Fibroblast of the aortic adventitia (primary cell): ENCODE data around the gene EEF1A2. TPM values are rescaled to one million over a fixed set of nuclear protein-coding genes. Genes with fewer than 3 reads are reported as not detected.

ENCODE experiments used
- DNase-seq: peaks from one replicate; pipeline ENCODE4 v3.0.0-alpha.2; 2010; ENCODE audit warnings: low read depth
- H3K4me3 ChIP-seq: 2 replicates; pipeline ENCODE4 v1.5.1; 2011; ENCODE audit warnings: low read depth, mild to moderate bottlenecking, control low read depth, low read length, moderate library complexity
- total RNA-seq: library from RNA; depleted of rRNA; stranded (reverse); fragments of >200 nt; gene quantifications from 2 replicates; pipeline ENCODE4 v1.2.3, GENCODE V29; 2012; ENCODE audit warnings: low replicate concordance
- TF ChIP-seq, protein P1 (sequence below): IDR thresholded peaks from 2 replicates; pipeline ENCODE4 v1.5.1; 2011; ENCODE audit warnings: mild to moderate bottlenecking, low read length, control low read depth, inconsistent platforms; ENCODE audit not compliant: insufficient read depth

Gene EEF1A2
- total RNA-seq, 1 donor: 0.18 TPM

DNA sequence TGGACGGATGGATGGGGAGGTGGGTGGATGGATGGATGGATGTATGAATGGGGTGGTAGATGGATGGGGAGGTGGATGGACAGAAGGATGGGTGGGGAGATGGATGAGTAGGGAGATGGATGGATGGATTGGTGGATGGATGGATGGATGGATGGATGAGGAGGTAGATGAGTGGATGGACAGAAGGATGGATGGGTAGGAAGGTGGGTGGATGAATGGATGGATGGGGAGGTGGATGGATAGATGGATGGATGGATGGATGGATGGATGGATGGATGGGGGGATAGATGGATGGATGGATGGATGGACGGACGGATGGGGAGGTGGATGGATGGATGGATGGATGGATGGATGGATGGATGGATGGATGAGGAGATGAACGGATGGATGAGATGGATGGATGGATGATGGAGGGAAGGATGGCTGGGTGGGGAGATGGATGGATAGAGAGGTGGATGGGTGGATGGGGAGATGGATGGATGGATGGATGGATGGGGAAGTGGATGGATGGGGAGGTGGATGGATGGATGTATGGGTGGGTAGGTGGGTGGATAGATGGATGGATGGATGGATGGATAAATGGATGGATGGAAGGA, 7.2 kb downstream of the EEF1A2 start:
- TF ChIP-seq, protein P1, sequence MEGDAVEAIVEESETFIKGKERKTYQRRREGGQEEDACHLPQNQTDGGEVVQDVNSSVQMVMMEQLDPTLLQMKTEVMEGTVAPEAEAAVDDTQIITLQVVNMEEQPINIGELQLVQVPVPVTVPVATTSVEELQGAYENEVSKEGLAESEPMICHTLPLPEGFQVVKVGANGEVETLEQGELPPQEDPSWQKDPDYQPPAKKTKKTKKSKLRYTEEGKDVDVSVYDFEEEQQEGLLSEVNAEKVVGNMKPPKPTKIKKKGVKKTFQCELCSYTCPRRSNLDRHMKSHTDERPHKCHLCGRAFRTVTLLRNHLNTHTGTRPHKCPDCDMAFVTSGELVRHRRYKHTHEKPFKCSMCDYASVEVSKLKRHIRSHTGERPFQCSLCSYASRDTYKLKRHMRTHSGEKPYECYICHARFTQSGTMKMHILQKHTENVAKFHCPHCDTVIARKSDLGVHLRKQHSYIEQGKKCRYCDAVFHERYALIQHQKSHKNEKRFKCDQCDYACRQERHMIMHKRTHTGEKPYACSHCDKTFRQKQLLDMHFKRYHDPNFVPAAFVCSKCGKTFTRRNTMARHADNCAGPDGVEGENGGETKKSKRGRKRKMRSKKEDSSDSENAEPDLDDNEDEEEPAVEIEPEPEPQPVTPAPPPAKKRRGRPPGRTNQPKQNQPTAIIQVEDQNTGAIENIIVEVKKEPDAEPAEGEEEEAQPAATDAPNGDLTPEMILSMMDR: no peak
- H3K4me3 ChIP-seq: no peak overlapping the region
- DNase-seq: no peak

DNA sequence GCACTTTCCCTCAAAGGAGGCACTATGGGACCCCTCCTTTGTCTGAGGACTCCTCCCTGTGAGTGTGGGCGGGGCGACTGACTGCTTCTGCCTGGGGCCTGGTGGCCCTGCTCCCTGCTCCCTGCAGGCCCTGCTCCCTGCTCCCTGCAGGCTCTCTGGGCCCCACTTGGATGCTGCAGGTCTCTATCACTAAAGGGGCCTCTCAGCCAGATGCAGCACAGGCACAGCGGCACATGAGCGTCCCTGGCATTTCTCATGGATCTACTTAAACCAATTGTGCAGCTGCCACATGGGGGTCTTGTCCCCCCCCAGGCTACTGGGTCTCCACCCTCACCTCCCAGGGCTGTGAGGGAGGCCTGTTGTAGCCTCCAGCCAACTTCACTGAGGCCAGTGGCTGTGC, 7.8 kb downstream of the EEF1A2 start:
- TF ChIP-seq, protein P1: no peak
- no peak for DNase-seq
- no peak overlapping the region for H3K4me3 ChIP-seq

DNA sequence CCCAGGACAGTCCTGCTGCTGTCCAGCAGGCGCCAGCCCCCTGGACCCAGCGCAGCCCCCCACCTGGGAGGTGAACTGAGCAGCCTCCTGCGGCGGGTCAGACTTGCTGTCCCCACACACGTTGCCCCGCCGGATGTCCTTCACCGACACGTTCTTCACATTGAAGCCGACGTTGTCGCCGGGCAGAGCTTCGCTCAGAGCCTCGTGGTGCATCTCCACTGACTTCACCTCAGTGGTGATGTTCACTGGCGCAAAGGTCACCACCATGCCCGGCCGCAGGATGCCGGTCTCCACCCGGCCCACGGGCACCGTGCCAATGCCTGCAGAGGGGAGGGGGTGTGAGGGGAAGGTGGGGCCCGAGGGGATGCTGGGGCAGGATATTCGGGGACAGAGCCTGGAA, 8.5 kb downstream of the EEF1A2 start:
- TF ChIP-seq, protein P1: no peak
- DNase-seq: no peak

DNA sequence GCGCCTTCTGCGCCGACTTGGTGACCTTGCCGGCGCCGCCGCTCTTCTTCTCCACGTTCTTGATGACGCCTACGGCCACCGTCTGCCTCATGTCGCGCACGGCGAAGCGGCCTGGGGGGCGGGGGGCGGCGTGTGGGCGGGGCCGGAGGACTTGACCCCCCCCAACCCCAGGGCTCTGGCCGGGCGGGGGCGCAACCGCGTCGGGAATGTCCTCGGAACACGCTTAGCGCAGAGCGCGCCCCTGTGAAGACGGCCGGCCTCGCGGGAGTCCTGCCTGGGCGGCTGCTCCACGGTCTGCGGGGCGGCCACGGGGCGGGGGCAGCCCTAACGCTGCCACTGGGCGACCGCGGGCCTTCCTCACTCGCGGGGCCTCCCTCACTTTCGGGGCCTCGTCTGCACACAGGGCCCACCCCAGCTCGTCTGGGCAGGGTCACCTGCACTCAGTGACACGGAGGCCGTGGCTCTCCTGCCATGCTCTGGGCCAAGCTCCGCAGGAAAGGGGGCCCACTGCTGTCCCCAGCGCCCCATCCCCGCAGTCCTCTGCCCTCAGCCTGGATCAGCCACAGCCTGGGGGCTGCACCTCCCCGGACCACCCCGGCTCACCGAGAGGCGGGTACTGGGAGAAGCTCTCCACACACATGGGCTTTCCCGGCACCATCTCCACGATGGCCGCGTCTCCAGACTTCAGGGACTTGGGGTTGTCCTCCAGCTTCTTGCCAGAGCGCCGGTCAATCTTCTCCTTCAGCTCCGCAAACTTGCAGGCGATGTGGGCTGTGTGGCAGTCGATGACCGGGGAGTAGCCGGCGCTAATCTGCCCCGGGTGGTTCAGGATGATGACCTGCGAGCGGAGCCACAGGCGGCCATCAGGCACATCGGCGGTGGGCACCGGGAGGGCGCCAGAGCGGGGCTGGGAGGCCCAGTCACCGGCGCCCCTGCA, 10.3 kb downstream of the EEF1A2 start:
- DNase-seq: no peak
- TF ChIP-seq, protein P1: no peak

More for the DNA sequence above, 8.5 kb downstream of the EEF1A2 start:
- H3K4me3 ChIP-seq: no peak overlapping the region

DNA sequence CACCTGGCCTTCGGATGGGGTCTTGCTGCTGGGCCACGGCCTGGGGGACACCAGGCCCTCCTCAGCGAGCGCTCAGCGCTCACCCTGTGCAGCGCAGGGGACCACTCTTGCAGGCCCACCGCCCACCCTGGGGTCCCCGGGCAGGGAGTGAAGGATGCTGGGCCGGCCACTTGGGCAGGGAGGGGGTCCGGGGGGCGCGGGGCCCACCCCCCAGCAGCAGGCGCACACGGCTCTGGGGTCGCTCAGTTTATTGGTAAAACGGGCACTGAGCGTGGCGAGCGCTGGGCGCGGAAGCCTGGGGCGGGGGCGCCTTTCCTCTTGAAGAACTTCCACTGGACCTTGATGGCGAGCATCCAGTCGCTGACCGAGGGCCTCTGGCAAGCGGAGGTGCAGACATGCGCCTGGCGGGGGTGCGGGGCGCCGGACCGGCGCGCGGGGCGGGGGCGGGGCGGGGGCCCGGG, 11.1 kb downstream of the EEF1A2 start:
- TF ChIP-seq, protein P1: no peak
- no peak for DNase-seq
- no peak overlapping the region for H3K4me3 ChIP-seq

More for the DNA sequence above, 10.3 kb downstream of the EEF1A2 start:
- no peak overlapping the region for H3K4me3 ChIP-seq

DNA sequence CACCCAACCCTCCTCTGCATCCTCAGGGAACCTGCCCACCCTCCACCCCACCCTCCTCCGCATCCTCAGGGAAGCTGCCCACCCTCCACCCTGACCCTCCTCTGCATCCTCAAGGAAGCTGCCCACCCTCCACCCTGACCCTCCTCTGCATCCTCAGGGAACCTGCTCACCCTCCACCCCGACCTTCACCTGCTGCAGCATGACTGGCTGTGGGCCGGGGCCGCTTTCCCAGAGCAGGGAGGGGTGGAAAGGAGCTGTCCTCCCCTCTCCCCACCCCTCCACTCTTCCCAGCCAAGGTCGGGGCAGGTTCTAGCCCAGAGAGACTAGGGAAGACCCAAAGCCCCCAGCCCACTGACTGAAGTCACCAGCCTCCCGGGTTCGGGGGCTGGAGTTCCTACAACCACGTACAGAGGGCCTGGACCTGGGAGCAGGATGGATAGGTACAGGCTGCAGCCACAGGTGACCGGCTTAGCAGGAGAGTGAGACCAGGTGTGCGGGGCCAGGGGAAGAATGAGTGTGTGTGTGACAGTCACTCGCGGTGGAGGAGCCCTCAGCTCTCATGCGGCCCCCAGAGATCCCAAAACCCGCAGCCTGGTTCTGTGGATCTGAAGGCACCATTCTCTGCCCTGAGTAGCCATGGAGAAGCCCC, 11.6 kb downstream of the EEF1A2 start:
- no peak for DNase-seq
- H3K4me3 ChIP-seq: no peak overlapping the region

More for the DNA sequence above, 11.6 kb downstream of the EEF1A2 start:
- TF ChIP-seq, protein P1: no peak
